Stimulated activated CD4-positive, alpha-beta T cell treated with anti-CD3 and anti-CD28 coated beads, Interleukin-12 subunit alpha, Interleukin-12 subunit beta, amount 100 ng/mL, for 48 hours (primary cell): ENCODE data around the gene MAP1LC3A.
A peak's percentile ranks its signal among the peaks of the same experiment; 100 is the strongest.
"Not testable (repeated sequence)": the region's sequence is repeated elsewhere in the genome, so short reads cannot be mapped to it uniquely, and the experiment has no call there.

Experiments
- DNase-seq, 3 donors: peaks; one replicate each; pipeline ENCODE4 v3.0.0-alpha.2; 2020; ENCODE audit warnings: low read depth in 2 of 3, low spot score in 1 of 3

MAP1LC3A gene

DNA sequence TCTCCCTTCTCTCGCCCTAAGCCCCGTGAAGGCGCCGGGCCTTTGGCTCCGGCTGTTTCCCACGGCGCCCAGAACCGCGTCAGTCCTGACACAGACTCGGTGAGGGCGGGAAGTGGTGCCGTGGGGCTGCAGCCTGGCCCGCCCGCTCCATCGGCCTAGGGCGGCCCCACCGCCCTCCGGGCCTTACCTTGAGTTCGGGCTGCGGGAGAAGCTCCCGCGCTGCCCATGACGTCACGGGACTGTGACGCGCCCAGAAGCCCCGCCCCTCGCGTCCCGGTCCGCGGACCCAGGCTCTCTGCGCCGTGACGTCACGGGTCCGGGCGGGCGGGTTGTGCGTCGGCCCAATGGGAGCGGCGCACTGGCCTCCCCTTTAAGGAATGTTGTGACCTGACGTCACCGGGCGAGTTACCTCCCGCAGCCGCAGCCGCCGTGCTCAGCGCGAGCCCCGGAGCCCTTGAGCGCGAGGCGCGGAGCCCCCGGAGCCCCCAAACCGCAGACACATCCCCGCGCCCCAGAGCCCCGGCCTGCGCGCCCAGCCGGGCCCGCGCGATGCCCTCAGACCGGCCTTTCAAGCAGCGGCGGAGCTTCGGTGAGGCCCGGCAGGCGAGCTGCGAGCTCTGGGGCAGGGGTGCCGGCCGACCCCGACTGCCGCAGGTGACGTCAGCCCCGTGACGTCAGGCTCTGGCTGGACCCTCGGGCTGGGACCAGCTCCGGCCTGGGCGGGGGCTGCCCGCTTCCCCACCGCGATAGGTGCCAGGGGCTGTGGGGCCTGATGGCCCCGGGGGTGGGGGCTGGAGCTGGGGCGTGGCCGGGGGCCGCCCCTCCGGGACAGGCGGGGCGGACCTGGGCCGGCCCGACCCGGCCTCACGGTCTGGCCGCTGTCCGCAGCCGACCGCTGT is at the start of gene MAP1LC3A:
TSS of gene MAP1LC3A (plus strand) at position 399 of the 899 bp plus-strand sequence. CDS start at position 550, 151 bp downstream.
- DNase-seq = peak; percentile 82 to 90 (median 89)

- DNase-seq = no peak
Measured at GRCh38 chr20:34510575-34510974, 47.9 kb upstream of the MAP1LC3A start.

GRCh38 chr20:34511891-34512265 is 46.6 kb upstream of the MAP1LC3A start:
- no peak for DNase-seq

- no peak for DNase-seq
Measured at GRCh38 chr20:34512266-34512954, 46.1 kb upstream of the MAP1LC3A start.

DNA sequence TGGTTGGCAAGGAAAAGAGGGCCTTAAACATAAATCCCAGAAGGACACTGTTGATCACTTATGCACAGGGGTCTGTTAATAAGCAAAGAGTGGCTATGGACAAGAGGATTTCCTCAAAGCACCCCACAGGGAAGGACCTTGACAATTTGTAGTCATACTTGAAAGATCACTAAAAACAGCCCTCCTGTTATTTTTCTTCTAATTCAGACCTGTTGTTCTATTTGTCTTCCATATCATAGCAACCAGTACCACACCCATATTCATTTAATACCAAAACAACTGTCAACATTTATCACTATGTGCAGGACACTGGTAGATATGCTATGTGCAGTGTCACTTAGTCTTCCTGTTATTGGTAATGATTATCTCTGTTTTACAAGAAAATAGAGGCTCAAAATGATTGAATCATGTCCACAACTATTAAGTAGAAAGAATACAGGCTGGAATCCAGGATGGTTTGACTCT is 45.5 kb upstream of the MAP1LC3A start:
- no peak for DNase-seq

DNA sequence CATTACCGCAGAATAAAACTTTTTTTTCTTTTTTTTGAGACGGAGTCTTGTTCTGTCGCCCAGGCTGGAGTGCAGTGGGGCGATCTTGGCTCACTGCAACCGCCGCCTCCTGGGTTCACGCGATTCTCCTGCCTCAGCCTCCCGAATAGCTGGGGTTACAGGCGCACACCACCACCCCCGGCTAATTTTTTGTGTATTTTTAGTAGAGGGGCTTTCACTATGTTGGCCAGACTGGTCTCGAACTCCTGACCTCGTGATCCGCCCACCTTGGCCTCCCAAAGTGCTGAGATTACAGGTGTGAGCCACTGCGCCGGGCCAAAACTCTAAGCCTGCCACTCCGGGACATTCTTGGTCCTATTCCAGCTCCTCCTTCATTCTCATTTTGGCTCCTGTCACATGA is 44.5 kb upstream of the MAP1LC3A start:
- not testable (repeated sequence) for DNase-seq

GRCh38 chr20:34514897-34515483 is 43.5 kb upstream of the MAP1LC3A start:
- no peak for DNase-seq

GRCh38 chr20:34515484-34516246 is 42.9 kb upstream of the MAP1LC3A start:
- peak; percentile 48 to 59 (median 57) for DNase-seq

GRCh38 chr20:34516247-34517113 is 42.0 kb upstream of the MAP1LC3A start, which contains the start of gene DYNLRB1:
Gene DYNLRB1 (plus strand): TSS chr20:34516422. CDS start chr20:34516459, 37 bp downstream.
- peak; percentile 89 to 95 (median 93) for DNase-seq

GRCh38 chr20:34517114-34517505 is 41.4 kb upstream of the MAP1LC3A start:
- no peak for DNase-seq

GRCh38 chr20:34518863-34519262 is 39.7 kb upstream of the MAP1LC3A start:
- not testable (repeated sequence) for DNase-seq

- DNase-seq = not testable (repeated sequence)
Measured at GRCh38 chr20:34519841-34520240, 38.7 kb upstream of the MAP1LC3A start.

DNA sequence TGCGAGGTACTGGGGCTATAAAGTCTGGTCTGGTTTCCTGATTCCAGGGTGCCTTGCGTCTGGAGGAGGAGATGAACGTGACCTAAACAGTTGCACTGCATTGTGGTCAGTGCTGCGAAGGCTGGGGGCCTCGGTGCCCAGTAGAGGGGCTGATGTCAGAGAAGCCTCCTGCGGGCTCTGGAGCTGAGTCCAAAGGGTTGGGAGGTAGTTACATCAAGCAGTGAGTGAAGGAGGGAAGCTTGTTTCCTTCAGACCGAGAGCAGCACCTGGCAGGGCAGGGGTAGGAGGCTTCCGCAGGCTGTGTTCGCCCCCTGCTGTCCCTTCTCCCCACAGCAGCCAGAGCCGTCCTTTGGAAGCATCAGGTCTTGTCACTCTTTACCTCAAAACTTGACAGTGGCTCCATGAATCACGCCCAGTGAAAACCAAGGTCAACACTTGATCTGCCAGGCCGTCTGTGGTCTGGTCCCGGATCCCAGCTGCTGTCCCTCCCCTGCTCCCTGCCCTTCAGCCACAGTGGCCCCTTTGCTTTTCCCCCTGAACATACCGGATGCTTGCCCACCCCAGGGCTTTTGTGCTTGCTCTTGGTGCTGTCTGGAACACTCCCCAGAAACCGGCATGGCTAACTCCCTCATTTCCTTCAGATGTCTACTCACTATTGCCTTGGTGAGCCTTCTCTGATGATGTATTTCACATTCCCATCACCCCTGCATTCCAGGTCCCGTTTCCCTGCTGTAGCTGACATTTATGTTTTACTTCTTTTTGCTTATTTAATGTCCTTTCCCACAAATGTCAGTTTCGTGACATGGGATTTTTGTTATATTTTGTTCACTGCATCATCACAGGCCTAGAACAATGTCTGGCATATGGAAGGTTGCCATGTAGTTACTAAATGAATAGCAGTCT is 35.3 kb upstream of the MAP1LC3A start:
- DNase-seq = peak; percentile 40 to 46 (median 43)

DNA sequence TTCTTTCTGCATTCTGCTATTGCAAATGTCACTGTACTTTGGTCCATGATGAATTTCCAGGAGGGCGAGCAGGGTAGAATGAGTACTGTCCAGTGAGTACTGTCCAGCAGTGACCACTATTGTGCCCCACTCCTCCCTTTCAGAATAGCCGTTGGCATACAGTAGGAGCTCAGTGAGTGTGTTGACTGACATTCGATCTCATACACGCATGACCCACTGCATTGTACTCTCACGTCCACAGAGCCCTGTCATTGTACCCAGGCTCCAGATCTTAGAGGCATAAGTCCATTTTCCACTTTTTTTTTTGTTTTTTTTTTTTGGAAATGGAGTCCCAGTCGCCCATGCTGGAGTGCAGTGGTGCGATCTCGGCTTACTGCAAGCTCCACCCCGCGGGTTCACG is 34.1 kb upstream of the MAP1LC3A start:
- DNase-seq = no peak

DNA sequence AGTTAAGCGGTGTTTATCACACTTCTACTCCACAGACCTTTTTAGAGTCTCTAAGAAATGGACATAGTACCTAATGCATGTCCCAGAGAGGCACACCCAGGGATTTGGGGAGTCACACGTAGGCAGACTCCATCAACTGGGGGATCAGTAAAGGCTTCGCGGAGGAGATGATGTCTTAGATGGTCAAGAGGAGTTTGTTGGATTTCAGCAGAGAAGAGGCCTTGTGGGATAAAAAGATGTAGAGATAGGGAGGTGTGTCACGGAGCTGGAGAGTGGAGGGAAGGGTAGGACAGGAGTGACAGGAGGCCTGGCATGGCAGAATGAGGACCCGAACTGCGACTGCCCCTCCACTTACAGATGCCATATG is 33.2 kb upstream of the MAP1LC3A start:
- no peak for DNase-seq

DNA sequence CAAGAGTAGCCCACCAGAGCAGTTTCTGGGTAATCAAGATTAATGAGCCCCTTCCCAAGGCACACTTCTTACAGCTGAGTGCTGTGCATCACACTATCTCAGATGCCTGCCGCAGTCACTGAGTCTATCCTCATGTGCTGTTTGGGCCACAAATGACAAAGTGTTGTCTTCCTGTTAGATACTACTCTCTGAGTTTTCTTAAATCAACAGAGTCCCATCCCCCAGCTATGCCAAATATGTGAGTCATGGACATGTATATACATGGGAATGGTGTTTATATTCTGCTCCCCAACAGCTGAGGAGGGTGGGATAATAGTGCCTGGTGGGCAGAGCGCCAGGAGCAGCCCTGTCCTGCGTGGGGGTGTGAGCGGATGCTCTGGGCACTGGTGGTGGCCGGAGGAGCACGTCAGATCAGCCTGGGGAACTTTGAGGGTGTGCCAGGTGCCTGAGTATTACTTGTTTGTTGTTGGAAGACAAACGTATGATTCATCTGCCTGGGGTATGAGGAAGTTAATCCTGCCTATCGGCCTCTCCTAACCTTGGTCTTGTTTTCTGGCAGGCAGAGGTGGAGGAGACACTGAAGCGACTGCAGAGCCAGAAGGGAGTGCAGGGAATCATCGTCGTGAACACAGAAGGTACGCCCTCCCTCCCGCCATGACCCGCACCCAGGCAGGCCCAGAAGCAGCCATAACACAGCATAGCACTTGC is 32.7 kb upstream of the MAP1LC3A start:
- DNase-seq = no peak

GRCh38 chr20:34526466-34526865 is 32.1 kb upstream of the MAP1LC3A start:
- no peak for DNase-seq

- DNase-seq = no peak
Measured at GRCh38 chr20:34527016-34527415, 31.5 kb upstream of the MAP1LC3A start.
